HepG2 (cell line): ENCODE results near the gene RAC3.
A peak's percentile ranks its signal among the peaks of the same experiment; 100 is the strongest.

Experiments
- MYNN ChIP-seq: sonication (generic); formaldehyde crosslinking; IDR thresholded peaks from 2 replicates; pipeline ENCODE4 v1.4.0; 2020; ENCODE audit warnings: mild to moderate bottlenecking, low read depth, missing genetic modification reagents
- ZBTB42 ChIP-seq: sonication (generic); formaldehyde crosslinking; IDR thresholded peaks from 2 replicates; pipeline ENCODE4 v1.5.0; 2020; ENCODE audit warnings: mild to moderate bottlenecking, missing genetic modification reagents
- ZNF501 ChIP-seq: sonication (generic); formaldehyde crosslinking; IDR thresholded peaks from 2 replicates; pipeline ENCODE4 v1.5.1; 2020; ENCODE audit warnings: mild to moderate bottlenecking, moderate library complexity, missing genetic modification reagents
- ZNF75D ChIP-seq: sonication (generic); formaldehyde crosslinking; IDR thresholded peaks from 2 replicates; pipeline ENCODE4 v1.8.1; 2023; ENCODE audit warnings: missing genetic modification reagents, mild to moderate bottlenecking, borderline replicate concordance
- ZSCAN29 ChIP-seq: sonication (generic); formaldehyde crosslinking; conservative IDR thresholded peaks from 2 replicates; pipeline ENCODE4 v1.4.0; 2020; ENCODE audit warnings: mild to moderate bottlenecking, missing genetic modification reagents
- TF ChIP-seq, protein P1 (sequence below): IDR thresholded peaks from 2 replicates; pipeline ENCODE4 v1.6.1; 2016; ENCODE audit warnings: missing compliant biosample characterization, missing genetic modification reagents, borderline replicate concordance

DNA sequence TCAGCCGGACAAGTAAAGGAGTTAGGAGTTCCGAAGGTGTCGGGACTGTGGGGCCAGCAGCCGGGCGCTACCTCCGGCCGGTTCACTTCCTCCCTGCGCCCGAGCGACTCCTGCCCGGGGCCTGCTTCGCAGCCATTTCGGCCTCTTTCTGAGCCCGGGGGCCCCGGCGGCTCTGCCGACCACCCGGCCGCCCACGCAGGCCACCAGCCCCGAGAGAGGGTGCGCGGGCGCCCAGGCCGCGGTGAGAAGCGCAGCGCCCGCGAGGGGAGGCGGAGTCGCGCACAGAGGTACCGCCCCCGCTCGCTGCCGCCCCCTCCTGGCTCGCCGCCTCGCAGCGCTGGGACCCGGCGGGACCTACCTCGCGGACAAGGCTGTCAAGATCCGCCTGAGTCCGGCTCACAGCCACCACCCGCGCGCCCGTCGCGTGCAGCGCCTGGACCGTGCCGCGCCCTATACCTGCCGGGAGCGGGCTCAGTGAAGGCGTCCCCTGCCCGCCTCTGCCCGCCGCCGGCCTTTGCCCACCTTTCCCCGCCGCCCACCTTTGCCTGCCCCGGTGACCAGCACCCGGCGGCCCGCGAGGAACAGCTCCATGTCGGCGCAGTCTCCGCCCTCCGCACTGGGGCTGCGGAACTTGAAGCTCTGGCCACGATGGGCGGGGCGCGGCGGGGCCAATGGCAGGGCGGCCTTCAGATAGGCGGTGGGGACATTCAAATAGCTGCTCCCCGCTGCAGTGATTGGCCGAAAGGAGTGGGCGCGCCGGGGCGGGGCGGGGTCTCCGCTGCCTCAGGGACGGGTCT lies 5.8 kb downstream of the RAC3 start, which contains the start of gene DCXR:
- TF ChIP-seq ZNF75D (no peak), ZBTB42 (CRISPR knock-in tag) (0 out of 2 replicates have a peak, but pooled peaks have one; percentile 51), MYNN (no peak), ZNF501 (CRISPR knock-in tag) (peak; percentile 100), ZSCAN29 (CRISPR knock-in tag) (peak; percentile 75; the same call in 1 of the 2 replicates)
- TF ChIP-seq, protein P1, sequence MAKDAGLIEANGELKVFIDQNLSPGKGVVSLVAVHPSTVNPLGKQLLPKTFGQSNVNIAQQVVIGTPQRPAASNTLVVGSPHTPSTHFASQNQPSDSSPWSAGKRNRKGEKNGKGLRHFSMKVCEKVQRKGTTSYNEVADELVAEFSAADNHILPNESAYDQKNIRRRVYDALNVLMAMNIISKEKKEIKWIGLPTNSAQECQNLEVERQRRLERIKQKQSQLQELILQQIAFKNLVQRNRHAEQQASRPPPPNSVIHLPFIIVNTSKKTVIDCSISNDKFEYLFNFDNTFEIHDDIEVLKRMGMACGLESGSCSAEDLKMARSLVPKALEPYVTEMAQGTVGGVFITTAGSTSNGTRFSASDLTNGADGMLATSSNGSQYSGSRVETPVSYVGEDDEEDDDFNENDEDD (CRISPR knock-in tag) = peak; percentile 72; the same call in 1 of the 2 replicates
